ENCODE results near the gene MMP3.
"Not testable (repeated sequence)": the region's sequence is repeated elsewhere in the genome, so short reads cannot be mapped to it uniquely, and the experiment has no call there.

The MMP3 gene

GRCh38 chr11:102843489-102843888, at the start of gene MMP3:
TSS of gene MMP3 (minus strand) at chr11:102843609. CDS start at chr11:102843546, 63 bp downstream.
- DNase-seq: no peak

DNA sequence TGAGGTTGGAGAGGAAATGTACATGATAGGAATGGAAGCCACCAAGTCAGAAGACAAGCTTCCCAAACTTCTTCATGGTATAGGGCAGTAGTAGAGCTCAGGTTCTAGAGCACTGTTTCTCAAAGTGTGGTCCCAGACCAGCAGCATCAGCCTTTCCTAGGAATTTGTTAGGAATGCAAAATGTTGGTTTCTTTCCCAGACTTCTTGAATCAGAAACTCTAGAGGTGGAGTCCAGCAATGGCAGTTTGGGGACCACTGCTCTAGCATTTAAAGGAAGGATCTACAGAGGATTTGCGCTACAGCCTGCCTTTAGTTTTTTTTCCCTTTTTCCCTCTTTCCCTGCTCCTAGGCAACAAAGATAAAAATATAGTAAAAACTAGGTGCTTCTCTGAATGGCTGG, 48.3 kb upstream of the MMP3 start:
- no peak for DNase-seq

GRCh38 chr11:102886999-102887398, 43.6 kb upstream of the MMP3 start:
- DNase-seq: no peak

- DNase-seq: no peak
Observed at GRCh38 chr11:102883141-102883540, 39.7 kb upstream of the MMP3 start.

DNA sequence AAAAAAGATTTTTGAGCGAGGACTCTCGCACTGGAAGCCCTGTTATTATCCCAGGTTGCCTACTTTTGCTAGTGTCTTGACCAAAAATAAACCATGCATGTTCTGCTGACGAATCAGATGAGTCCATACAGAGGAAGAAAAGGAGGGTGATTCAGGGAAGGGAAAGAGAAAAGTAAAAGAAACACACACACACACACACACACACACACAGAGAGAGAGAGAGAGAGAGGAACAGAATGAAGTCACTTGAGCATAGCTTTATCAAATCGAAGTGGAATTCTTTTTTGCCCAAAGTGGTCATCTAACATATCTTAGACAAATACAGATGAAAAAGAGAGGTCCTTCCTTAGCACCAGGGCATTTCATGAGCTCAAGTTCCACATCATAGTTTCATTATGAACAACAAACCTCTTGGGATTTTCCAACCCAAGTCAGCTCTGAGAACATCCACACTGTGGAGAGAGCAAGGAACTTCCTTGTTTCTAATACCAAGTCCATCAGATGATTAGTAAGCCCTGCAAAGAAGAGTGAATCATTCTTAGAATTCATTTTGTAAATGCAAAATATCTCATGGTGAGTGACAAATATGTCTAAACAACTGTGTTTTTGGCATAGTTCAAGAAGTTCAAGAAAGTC, 39.1 kb upstream of the MMP3 start:
- DNase-seq: no peak

DNA sequence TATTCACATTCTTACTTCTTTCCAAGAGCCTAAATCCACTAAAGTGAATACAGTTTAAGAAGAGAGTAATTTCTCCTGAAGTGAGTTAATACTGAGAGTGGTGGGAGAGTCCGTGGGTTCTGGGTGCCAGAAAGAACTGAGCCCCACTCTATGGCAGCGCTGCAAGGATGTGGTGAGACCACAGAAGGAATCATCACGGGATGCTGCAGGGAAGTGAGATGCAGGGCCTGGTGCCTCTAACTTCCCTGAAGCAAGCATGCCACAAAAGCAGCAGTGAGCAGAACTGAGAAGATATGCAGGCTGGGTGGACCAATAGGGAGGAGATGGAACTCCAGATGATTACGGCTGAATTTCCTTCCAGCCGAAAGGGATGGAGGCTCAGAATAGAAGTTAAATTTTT, 36.4 kb upstream of the MMP3 start:
- no peak for DNase-seq

GRCh38 chr11:102878595-102878994, 35.2 kb upstream of the MMP3 start:
- no peak for DNase-seq

GRCh38 chr11:102874852-102875251, 31.4 kb upstream of the MMP3 start, which contains the start of gene MMP12:
TSS of gene MMP12 (minus strand) at chr11:102874982. CDS start at chr11:102874937, 45 bp downstream.
- no peak for DNase-seq

GRCh38 chr11:102869354-102869964, 26.1 kb upstream of the MMP3 start:
- DNase-seq: not testable (repeated sequence)

- DNase-seq: no peak
Observed at GRCh38 chr11:102868339-102868738, 24.9 kb upstream of the MMP3 start.

GRCh38 chr11:102864724-102865123, 21.3 kb upstream of the MMP3 start:
- DNase-seq: no peak

DNA sequence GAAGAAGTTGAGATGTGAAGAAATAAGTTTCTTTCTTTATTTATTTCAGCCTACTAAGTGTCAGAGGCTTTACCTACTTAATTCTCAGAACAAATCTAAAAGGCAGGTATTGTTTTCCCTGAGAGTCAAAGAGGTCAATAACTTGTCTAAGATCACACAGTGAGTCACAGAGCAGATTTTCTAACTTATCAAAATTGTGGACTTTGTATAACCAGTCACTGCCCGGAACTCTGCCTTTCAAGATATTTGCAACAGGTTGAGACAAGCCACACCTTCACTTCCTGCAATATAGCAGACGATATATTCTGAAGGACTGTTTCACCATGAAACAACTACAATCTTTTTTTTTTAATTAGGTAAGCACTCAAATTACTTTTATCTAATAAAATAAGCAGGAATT, 10.5 kb upstream of the MMP3 start:
- DNase-seq: no peak

DNA sequence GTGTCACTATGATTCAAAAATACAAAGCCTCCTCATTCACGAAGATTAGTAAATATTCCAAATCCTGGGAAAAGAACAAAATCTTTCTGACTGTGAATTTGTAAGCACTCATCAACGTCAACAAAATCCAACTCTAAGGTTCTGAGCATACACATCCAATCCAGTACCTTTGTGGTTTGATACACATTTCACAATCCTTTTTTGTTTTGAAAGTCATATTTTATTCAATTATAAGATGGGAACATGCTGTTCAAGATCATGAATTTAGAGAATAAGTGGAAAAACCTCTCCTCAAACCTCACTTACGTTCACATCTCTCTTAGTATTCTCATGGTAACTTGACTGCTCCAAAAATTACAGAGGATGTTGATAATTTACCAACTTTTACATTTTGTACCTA, 9.6 kb upstream of the MMP3 start:
- no peak for DNase-seq

DNA sequence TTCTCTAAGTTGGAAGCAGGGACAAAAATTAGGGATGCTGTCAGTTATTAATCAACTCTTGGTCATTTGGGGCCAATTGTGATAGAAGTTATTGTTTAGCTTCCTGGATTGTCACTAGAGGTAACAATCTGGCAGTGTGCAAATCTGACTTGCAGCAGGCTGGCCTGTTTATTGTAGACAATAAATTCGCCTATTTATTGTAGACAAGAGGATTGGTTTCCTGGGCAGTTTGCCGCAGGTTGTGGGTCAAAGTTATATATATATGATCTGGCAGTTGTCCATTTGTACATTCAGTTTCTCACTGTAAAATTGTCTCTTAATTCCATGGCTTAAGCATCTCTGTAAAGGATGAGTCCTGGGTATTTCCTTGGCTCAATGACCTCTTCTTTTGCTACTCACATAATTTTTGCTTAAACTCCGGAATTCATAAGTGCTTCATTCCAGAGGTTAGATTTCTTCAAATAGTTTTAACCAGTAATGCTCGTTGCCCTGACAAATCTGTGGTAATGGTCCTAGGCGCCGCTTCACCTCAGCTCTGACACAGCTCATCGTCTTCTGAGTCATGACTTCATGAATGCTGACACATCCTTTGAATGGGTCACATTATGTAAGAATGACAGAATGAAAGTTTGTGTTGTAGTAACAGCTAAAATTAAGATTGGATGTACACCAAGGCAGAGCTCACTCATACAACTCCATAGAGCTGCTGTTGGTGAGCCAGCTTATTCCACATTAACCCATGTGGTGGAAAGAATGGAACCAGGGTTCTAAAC, 7.8 kb upstream of the MMP3 start:
- DNase-seq: no peak

DNA sequence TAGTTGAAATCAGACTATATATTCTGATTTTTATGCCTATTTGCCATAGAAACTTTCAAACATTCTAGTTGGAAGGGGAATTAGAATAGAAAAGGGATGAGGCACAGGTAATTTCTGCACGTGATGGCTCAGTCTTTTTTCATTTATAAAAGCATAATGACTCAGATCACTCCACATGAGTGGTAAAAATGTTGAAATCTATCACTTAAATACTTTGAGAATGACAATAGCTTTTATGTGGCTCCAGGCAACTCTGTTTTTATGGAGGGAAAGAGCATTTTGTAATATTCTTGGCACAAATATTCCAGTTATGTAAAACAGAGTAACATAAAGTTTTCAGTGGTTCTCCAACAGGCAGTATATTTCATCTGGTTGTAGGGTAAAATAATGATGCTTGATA, 5.9 kb upstream of the MMP3 start:
- DNase-seq: no peak

DNA sequence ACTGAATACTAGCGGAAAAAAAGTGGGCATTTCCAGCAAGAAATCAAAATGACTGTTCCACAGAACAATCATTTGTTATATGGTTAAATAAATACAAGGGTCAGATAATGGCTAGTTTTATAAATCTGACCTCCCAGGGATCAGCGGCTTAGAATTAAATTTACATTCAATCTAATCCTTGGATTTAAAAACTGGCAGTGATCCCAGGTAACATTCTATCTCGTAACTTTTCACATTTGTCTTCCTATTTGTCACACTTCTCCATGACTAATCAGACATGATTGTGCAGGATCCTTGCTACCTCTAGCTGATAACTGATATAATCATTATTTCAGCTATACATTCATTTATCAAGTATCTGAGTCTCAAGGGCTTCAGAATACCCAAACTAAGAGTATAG, 2.9 kb upstream of the MMP3 start:
- DNase-seq: no peak

DNA sequence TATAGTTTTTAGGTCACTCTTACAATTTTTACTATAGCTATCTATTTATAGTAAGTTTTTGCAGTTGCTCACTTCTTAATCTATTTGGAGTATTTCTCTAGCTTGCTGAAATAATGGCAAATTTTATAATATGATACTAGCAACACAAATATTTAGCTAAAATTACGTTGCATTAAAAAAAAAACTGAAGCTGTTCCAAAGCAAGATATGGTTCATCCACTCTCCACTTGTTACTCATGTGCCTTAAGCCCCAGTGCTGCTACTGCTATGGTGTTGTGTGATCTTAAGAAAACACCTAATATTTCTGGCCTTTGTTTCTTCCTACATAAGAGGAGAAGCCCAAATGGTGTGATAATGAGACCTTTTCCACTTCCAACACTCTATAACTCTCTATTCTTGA, 479 bp downstream of the MMP3 start:
- no peak for DNase-seq

GRCh38 chr11:102840018-102840417, 3.4 kb downstream of the MMP3 start:
- no peak for DNase-seq

DNA sequence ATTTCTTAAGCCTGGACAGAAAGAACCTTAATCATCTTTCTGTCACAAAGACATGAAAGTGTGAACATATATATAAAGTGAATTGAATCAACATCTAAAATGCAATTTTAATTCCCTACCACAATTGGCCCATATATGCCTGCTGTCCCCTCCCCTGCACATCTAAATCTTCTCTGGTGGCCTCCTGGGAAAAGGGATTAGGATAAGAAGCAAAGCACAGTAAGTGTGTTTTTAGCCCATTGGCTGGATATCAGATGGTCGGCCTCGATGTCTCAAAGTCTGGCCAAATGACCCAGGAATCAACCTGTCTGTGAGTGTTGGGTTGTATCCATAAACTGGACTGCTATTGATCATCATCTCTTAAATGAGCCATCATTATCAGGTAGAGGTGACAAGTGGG, 5.8 kb downstream of the MMP3 start:
- no peak for DNase-seq

- DNase-seq: no peak
Observed at GRCh38 chr11:102837156-102837555, 6.3 kb downstream of the MMP3 start.

- DNase-seq: no peak
Observed at GRCh38 chr11:102836290-102836875, 7.0 kb downstream of the MMP3 start.

DNA sequence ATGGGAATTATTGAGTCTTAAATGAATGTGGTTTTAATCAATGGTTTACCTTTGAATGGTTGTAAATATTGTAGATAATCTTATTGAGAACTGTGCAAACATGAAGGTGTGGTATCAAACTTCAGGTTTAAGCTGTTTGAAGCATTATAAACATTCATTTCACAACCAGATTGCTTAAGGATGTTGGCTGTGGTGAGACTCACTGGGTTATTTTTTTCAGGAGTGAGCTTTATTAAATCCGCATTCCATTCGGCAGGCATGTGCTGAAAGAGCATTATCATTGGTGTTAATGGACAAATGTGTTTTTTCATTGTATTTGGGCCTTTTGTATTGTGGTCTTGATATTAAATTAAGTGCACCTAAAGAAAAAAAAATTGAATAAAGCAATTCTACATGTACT, 9.7 kb downstream of the MMP3 start:
- no peak for DNase-seq

- DNase-seq: no peak
Observed at GRCh38 chr11:102832612-102833011, 10.8 kb downstream of the MMP3 start.

Measured in retina (tissue), 1 donor.